ENCODE results near the gene C5orf15.
"Not testable (repeated sequence)": the region's sequence is repeated elsewhere in the genome, so short reads cannot be mapped to it uniquely, and the experiment has no call there.

C5orf15 gene

GRCh38 chr5:133963493-133964128, 4.8 kb downstream of the C5orf15 start:
- in situ Hi-C loops (cut with MboI; ENCODE audit: low sequenced_read_pairs), result no loop called here

- in situ Hi-C loops (cut with MboI; ENCODE audit: low sequenced_read_pairs), result no loop called here
Measured at GRCh38 chr5:133962801-133963476, 5.5 kb downstream of the C5orf15 start.

GRCh38 chr5:133962131-133962530, 6.3 kb downstream of the C5orf15 start:
- in situ Hi-C loops (cut with MboI; ENCODE audit: low sequenced_read_pairs), result no loop called here

GRCh38 chr5:133959643-133960042, 8.8 kb downstream of the C5orf15 start:
- in situ Hi-C loops (cut with MboI; ENCODE audit: low sequenced_read_pairs), result no loop called here

GRCh38 chr5:133957591-133957990, 10.8 kb downstream of the C5orf15 start:
- in situ Hi-C loops (cut with MboI; ENCODE audit: low sequenced_read_pairs), result no loop called here

- in situ Hi-C loops (cut with MboI; ENCODE audit: low sequenced_read_pairs), result no loop called here
Measured at GRCh38 chr5:133957080-133957479, 11.3 kb downstream of the C5orf15 start.

- in situ Hi-C loops (cut with MboI; ENCODE audit: low sequenced_read_pairs), result not testable (repeated sequence)
Measured at GRCh38 chr5:133956196-133956595, 12.2 kb downstream of the C5orf15 start.

GRCh38 chr5:133953568-133954145, 14.8 kb downstream of the C5orf15 start:
- in situ Hi-C loops (cut with MboI; ENCODE audit: low sequenced_read_pairs), result no loop called here

- in situ Hi-C loops (cut with MboI; ENCODE audit: low sequenced_read_pairs), result no loop called here
Measured at GRCh38 chr5:133952729-133953567, 15.5 kb downstream of the C5orf15 start.

- in situ Hi-C loops (cut with MboI; ENCODE audit: low sequenced_read_pairs), result no loop called here
Measured at GRCh38 chr5:133950821-133951612, 17.4 kb downstream of the C5orf15 start.

GRCh38 chr5:133948721-133949120, 19.7 kb downstream of the C5orf15 start:
- in situ Hi-C loops (cut with MboI; ENCODE audit: low sequenced_read_pairs), result no loop called here

GRCh38 chr5:133947431-133947841, 21.0 kb downstream of the C5orf15 start:
- in situ Hi-C loops (cut with MboI; ENCODE audit: low sequenced_read_pairs), result no loop called here

- in situ Hi-C loops (cut with MboI; ENCODE audit: low sequenced_read_pairs), result no loop called here
Measured at GRCh38 chr5:133945568-133945967, 22.9 kb downstream of the C5orf15 start.

GRCh38 chr5:133944263-133945185, 23.9 kb downstream of the C5orf15 start:
- in situ Hi-C loops (cut with MboI; ENCODE audit: low sequenced_read_pairs), result no loop called here

GRCh38 chr5:133943475-133943817, 25.0 kb downstream of the C5orf15 start:
- in situ Hi-C loops (cut with MboI; ENCODE audit: low sequenced_read_pairs), result no loop called here

GRCh38 chr5:133942614-133943474, 25.6 kb downstream of the C5orf15 start:
- in situ Hi-C loops (cut with MboI; ENCODE audit: low sequenced_read_pairs), result no loop called here

- in situ Hi-C loops (cut with MboI; ENCODE audit: low sequenced_read_pairs), result no loop called here
Measured at GRCh38 chr5:133941456-133942196, 26.8 kb downstream of the C5orf15 start.

GRCh38 chr5:133939668-133940067, 28.8 kb downstream of the C5orf15 start:
- in situ Hi-C loops (cut with MboI; ENCODE audit: low sequenced_read_pairs), result no loop called here

Measured in HL-60/S4 treated with retinoic acid at 250 ng/mL for 4 days and 3 days (cell line).